Activated T-helper 1 cell treated with anti-CD3 and anti-CD28 coated beads, Interleukin-2, amount 50 U/mL, for 16 hours (primary cell): ENCODE results near the gene GBGT1.
A peak's percentile ranks its signal among the peaks of the same experiment; 100 is the strongest.

Experiments used
- DNase-seq, 2 donors: peaks; one replicate each; pipeline ENCODE4 v3.0.0-alpha.2; 2020; ENCODE audit warnings: low read depth in 1 of 2, low spot score in 1 of 2

The GBGT1 gene

DNA sequence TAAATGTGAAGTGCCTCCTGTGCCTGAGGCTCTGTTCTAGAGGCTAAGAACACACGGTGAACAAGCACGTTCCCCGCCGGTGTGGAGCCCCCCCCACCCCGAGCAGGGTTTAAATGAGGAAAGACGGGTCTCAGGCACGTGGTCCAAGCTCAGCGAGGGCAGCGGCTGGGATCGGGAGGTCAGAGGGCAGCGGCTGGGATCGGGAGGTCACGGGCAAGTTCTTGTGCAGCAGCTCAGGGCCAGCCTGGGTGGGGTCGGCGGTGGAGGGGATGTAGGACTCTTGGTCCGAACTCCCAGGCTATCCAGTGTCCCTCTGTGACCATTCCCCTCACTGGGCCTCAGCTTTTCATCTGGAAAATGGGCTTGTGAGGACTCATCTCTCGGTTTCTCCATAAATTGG, 2.7 kb upstream of the GBGT1 start:
- no peak for DNase-seq

DNA sequence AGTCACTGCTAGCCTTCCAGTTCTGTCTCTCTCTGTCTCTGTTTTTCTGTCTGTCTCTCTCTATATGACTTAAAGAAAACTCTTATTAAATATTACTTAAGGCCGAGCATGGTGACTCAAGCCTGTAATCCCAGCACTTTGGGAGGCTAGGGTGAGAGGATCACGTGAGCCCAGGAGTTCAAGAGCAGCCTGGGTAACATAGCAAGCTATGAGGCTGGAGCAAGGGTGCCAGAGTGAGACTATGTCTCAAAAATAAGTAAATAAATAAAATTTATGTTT, 1.7 kb upstream of the GBGT1 start:
- no peak for DNase-seq

DNA sequence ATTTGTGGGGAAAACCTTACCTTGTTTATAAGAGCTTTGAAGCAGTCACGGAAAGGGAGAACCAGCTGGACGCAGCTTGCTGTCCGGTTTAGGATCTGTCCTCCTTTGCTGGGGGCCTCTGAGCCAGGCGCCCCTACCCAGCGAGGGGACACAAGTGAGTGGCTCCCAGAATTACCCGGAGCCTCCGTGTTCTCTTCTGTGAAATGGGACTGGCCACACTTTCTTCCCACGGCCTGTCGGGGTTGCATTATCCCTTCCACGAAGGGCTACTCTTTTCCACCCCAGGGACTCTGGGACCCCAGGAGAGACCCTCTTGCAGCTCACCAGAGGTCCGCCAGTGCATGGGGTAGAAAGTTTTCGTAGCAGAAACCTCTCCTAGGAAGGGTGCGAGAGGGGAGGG, 477 bp upstream of the GBGT1 start:
- no peak for DNase-seq

DNA sequence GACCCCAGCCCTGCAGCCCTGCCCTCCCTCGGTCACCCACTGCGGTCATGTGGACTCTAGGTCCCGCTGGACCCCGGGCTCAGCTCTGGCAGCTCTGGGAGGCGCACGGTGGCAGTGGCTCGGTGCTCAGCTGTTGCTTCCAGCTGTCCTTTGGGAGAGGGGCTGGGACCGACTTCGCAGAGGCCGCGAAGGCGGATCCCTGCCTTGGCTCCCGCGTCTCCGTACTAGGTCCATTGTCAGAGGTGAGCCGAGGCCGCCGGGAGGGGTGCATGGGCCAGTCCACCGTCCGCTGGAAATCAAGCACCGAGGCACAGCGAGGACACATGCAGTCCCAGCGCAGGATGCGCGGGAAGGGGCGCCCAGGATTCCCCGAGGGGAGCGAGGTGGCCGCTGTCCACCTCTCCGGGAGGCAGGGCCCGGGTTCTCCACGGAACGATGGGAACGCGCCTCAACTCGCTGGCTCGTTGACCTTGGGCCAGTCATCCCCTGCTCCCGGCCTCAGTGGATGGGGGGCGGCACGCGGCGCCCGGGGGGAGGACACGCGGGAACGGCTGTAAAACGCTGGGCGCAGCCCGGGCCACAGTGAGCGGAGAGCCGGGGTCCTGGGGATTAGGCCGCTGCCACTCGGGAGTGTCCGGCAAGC, 732 bp downstream of the GBGT1 start:
- no peak for DNase-seq

DNA sequence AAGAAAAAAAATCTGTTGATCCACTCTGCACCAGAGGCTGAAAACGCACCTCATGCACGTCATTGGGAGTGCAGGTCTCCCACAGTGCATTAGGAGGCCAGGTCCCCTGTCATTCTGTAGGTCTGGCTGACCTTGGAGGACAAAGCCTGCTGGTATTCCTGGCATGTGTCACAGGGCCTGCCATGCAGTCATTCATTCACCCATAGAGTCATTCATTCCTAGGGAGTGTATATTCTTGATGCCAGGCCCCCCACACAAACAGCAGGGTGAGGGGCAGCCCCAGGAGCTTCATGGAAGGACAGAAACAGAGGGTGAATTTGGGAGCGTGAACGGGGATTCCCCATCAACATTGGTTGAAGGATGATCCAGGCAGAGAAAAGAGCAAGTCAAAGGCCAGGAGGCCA, 2.2 kb downstream of the GBGT1 start:
- no peak for DNase-seq

DNA sequence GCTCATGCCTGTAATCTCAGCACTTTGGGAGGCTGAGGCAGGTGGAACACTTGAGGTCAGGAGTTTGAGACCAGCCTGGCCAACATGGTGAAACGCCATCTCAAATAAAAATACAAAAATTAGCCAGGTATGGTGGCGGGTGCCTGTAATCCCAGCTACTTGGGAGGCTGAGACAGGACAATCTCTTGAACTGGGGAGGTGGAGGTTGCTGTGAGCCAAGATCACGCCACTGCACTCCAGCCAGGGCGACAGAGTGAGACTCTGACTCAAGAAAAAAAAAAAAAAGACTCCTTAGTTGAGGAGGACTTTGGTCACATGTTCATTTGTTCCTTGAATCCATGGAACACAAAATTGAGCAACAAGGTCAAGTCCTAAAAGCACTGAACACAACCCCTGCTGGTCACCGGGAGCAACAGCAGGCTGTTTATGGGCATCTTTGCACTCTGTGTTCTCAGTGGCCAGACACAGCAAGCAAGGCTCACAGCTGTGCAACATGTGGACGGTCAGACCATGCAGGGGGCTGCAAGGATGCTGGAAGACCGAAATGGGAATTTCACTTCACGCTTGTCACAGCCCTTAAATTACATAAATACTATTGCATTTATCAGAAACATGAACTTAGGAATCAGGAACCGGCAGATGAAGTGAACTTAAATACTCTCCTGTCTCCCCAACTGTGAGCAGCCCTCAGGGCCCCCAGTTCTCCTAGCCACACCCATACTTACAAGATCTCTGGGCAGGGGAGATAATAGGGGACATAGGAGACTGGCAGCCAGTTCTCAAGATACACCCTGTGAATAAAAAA, 2.8 kb downstream of the GBGT1 start:
- no peak for DNase-seq

DNA sequence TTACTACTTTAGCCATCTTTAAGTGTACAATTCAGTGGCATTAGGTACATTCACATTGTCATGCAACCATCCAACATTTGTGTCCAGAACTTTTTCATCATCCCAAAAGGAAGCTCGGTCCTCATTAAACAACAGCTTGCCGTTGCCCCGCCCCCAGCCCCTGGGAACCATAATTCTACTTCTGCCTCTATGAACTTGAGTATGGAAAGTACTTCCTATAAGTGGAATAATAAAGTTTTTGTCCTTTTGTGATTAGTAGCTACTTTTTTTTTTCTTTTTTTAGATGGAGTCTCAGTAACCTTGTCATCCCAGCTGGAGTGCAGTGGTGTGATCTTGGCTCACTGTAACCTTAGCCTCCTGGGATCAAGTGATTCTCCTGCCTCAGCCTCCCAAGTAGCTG, 5.0 kb downstream of the GBGT1 start:
- no peak for DNase-seq

DNA sequence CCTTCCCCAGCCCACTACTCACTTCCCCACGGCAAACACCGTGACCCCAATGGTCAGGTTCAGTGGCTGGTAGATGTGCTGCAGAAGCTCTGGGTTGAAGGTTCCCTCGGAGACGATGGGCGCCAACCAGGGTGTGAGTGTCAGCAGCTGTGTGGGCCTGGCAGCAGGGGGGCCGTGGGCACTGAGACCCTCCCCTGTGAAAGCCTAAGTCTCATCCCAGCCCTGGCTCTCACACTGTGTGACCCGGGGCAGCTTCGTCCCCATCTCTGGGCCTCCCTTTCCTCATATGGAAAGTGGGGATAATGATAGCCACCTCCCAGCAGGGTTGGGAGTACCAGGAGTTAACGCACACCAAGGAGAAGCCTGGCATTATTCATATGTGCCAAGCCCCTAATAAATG, 8.6 kb downstream of the GBGT1 start:
- no peak for DNase-seq

DNA sequence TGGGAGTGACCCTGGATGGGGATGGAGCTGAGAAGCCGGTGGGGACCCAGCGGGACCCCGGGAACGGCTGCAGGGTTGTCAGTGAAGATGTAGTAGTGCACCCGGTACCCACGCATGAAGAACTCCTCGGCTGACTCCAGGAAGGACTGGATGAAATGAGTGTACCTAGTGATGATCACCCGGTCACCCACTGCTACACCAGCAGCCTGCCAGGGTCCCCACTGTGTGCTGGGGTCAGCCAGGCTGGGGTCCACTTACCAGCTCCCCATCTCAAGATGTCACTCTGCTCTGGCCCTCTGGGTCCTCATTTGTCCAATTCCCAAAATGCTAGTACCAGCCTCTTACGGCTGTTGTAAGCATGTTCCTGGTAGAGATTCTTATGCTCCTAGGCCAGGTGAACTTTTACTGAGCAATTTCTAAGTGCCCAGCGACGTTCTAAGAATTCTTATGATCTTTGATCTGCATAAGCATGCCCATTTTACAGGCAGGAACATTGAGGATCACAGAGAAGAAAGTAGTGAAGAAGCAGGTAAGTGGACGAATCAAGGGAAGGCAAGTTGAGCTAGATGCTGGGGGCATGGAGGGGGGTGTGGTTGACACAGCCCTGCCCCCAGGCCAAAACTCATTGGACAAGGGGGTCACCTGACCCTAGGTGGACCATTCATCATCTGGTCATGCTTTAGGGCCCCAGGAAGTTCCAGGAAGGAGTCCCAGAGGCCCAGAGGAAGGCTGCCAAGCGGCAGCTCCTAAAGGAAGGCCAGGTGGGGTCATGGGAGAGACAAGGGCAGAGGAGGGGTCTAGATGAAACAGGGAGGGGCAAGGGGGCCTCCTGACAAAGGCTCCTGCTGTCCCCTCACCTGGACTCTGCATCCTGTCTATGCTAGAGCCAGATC, 9.4 kb downstream of the GBGT1 start:
- no peak for DNase-seq

DNA sequence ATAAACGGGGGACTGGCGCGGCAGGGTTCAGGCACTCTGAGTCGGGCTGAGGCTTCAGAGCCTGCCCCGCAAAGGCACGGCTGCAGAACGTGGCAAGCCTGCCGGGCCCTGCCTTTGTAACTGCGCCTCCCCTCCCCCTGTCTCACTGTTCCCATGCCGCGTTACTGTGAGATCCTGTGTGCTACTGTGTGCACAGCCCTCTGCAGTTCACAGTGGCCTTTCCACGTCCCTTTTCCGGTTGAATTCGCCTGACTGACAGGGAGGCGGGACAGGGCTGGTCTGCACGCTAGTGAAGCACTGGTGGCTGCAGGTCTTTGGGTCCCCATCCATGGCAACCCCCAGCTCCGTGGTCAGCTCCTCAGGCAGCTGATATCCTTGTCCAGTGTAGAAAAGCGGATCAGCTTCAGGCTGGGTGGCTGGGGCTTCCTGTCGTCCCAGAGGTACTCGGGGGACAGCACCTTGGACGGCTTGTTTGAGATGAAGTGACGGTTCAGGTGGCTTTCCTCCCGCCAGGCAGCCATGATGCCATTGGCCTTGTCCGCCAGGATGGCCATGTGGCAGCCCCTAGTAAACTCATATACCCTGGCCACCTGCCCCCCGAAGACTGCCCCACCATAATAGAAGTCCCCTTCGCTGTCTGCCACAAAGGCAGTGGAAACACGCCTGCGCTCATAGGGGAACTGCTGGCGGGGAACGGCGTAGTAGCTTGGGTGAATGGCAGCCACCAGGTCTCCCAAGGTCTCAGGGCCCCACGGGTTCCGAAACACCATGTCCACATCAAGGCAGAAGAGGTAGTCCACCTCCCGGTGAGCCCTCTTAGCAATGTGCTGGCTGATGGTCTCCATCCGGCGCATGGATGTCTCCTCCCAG, 10.3 kb downstream of the GBGT1 start:
- DNase-seq = no peak

DNA sequence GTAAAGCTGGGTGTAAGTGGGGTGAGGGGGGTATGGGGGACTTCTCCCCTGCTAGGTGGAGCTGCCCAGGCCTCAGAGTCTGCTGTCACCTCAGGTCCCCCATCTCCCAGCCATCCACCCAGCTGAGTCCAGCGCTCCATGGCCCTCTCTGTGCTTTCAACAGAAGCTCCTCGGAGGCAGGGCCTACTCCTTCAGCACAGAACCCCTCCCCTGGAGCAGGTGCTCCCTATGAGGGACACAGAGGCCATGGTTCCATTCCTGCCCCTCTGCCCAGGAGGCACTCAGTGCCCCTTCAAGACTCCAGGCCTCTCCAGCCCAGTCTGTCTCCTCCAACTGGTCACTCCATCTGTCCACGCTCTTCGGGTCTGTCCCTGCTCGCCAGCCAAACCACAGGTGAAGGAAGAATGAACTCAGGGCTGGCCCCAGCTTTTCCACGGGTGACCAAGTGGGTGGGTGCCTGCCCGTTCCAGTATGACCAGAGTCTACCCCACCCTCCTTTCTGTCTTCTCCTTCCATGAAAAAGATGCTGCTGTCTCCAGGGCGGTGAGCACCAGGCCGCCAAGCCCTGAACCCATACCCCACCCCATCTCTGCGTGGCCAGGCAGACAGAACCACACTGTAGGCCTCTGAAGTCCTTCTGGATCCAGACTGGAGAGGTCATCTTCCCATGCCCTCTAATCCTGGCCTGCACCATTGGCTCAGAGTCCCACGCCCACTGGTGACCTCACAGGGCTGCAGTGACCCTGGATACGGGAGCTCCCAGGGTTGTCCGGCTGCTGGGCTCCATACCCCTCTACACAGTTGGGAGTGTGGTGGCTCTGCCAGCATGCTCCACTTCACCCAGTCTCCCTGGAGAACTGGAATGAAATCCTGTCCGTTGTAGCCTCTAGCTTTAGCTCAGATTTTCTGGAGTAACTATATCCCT, 11.9 kb downstream of the GBGT1 start:
- DNase-seq = no peak

DNA sequence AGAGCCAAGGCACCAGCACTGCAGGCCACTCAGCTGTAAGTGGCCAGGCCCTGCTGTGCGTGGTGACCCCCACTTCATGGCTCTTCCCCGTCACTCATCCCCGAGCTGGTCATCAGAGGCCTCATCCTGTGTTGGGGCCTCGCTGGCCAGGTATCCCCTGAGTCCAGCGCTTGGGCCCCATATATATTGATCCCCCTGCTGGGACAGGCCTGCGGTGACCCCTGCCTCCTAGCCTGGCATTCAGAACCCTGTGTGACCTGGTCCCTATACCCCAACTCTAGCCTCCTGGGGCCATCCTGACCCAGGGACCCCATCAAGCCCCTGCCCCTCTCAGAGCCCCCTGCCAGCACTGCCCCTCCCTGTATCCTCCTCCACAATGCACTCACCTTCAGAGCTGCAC, 12.7 kb downstream of the GBGT1 start:
- DNase-seq = no peak

DNA sequence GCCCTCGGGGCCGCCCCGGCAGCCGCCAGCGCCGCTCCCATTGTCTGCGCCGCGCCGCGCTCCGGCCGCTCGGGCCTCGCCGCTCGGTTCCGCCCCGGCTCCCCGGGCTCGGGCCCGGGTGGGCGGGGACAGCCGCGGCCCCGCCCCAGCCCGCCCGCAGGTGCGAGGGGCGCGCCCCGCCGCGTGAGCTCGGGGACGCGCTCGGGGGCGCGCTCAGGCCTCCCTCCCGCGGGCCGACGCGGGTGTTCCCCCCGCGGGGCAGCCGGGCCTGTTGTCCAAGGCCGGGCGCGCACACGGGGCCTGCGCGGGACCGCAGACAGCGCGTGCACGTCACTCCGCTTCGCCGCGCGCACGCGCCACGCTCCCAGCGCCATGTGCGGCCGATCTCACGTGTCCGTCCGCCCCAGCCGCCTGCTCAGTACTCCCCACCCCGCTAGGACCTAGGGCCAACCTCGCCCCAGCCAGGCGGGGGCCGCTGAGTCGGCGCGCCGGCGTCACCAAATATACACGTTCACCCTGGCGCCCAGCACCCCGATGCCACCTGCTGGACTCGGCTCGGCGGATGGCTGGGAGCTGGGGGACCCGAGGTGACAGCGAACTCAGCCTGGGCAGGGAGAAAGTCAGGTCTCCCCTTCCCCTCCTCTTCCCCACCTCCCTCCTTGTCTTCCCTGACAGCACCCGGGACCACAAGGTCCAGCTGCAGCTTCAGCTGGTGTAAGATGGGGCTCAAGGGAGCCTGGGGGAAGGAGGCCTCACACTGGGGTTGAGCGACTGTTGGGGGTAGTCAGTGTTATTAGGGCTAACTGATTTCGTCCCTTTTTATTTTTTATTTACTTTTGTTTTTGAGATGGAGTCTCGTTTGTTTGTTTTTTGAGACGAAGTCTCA, 14.3 kb downstream of the GBGT1 start:
- DNase-seq = peak; percentile 55 to 75

DNA sequence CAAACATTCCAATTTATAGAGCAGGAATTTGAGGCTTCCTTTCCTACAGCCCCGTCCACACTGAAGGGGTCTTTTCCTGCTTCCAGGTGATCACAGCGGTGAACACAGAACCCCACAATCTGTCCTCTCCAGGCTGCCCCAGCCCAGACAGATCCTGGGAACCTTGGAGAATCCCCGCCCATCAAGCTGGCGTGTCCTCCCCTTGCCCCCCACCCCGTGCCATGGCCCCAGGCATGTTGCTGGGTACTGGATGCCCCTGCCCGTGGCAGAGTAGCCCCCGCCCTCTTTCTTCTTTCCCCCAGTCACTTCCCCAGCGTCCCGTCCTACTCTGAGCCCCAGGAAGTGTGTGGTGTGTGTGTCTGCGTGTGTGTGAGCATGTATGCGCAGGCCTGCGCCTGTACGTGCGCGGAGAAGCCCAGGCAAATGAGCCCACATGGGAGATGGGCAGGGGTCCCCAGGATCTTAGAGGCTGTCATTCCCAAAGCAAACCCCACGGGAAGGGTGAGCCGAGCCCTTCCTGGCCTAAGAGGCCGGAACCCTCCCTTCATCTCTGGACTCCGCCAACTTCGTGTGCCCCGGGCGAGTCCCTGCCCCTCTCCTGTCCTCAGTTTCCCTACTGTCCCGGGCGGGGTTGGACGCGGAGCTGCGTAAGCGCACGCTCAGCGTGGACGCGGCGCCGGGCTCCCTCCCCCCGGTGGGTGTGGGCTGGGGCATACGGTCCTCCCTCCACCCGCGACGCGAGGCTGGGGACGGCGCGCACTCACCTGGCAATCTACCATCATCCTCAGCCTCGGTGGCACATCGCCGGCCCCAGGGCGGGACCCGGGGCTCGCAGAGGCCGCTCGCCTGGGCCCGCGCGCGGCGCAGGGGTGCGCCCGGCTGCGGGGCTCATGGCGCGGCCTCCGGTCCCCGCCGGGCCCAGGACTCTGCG, 15.2 kb downstream of the GBGT1 start:
- peak in 1 of 2 donors; percentile 33 for DNase-seq

DNA sequence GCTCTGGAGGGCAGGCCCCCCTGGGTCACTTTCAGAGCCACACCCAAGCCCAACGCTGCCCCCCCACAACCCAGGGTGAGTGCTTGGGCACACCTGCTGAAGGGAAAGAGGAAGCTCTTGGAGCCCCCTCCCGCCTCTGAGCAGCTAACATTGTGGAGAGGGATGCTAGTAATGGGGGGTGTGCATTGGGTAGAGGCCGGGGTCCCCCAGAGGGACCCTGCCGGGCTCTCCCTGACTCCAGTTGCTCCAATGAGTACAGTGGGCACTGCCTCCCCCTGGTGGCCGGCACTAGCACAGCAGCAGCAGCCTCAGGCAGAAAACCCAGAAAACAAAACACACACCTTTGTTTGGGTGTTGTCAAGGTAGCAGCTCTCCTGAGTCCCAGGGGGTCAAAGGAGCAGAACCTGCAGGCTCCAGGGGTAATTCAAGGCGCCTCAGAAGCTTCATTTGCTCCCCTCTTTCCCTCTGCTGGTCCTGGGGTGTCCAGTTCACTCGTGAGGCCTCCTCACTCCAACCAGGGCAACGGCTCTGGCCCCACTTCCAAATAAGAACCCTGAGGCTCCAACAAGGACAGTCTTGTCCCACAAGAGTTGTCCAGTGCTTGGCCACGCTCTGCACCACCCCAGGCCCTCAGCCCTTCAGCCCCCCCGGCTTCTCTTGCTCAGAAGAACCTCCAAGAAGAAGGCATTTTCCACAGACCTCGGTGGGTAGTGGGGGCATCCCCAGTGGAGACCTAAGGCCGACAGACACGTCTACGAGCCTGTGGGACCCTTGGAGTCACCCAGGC, 16.1 kb downstream of the GBGT1 start:
- DNase-seq = peak; percentile 68 to 74

DNA sequence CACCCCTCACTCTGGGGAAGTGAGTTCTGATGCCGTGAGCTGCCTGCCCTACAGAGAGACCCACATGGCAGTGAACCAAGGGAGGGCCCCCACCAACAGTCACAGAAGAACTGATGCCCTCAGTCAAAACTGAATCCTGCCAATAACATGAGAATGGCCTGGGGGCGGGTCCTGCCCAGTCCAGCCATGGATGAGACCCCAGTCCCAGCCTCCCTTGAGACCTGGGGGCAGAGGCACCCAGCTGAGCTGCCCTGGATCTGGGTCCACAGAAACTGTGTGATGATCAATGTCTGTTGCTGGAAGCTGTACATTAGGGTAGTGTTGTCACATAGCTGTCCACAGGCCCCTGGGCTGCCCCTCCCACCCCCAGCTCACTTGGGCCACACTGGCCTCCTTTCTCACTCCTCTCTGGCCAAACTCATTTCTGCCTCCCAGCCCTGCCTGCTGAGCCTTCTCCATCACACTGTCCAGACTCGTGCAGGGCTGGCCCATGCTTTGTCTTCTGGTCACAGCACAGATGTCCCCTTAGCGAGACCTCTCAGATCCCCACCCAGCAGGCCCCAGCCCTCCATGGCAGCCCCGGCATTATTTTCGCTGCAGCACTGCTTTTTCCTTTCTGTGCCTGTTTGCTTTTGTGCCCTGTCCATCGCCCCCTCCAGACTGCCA, 16.8 kb downstream of the GBGT1 start:
- DNase-seq = no peak
